ENCODE results near the gene GLIPR1.
A peak's percentile ranks its signal among the peaks of the same experiment; 100 is the strongest.
"Not testable (repeated sequence)": the region's sequence is repeated elsewhere in the genome, so short reads cannot be mapped to it uniquely, and the experiment has no call there.

The GLIPR1 gene

GRCh38 chr12:75480469-75480949 lies at the start of gene GLIPR1:
TSS of gene GLIPR1 (plus strand) at chr12:75480755. CDS start at chr12:75480881, 126 bp downstream.
- TF ChIP-seq, protein P1, sequence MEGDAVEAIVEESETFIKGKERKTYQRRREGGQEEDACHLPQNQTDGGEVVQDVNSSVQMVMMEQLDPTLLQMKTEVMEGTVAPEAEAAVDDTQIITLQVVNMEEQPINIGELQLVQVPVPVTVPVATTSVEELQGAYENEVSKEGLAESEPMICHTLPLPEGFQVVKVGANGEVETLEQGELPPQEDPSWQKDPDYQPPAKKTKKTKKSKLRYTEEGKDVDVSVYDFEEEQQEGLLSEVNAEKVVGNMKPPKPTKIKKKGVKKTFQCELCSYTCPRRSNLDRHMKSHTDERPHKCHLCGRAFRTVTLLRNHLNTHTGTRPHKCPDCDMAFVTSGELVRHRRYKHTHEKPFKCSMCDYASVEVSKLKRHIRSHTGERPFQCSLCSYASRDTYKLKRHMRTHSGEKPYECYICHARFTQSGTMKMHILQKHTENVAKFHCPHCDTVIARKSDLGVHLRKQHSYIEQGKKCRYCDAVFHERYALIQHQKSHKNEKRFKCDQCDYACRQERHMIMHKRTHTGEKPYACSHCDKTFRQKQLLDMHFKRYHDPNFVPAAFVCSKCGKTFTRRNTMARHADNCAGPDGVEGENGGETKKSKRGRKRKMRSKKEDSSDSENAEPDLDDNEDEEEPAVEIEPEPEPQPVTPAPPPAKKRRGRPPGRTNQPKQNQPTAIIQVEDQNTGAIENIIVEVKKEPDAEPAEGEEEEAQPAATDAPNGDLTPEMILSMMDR (IDR thresholded peaks at IDR 0.05; ENCODE audit: extremely low read depth, missing control alignments), result no peak
- DNase-seq (ENCODE audit: low spot score), result peak; percentile 69

DNA sequence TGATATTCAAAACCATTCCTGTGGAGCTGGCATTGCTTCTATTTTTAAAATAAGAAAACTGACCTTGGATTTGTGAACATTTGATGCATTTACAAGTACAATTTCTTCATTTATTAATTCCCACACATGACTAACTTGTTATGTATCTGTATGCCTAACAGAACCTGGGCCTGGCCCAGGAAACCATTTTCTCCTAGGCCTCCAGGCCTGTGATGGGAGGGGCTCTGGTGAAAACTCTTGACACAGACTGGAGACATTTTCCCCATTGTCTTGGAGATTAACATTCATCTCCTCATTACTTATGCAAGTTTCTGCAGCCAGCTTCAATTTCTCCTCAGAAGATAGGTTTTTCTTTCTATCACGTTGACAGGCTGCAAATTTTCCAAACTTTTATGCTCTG lies 47.6 kb upstream of the GLIPR1 start:
- no peak for DNase-seq (ENCODE audit: low spot score)
- TF ChIP-seq, protein P1 (IDR thresholded peaks at IDR 0.05; ENCODE audit: extremely low read depth, missing control alignments), result no peak

DNA sequence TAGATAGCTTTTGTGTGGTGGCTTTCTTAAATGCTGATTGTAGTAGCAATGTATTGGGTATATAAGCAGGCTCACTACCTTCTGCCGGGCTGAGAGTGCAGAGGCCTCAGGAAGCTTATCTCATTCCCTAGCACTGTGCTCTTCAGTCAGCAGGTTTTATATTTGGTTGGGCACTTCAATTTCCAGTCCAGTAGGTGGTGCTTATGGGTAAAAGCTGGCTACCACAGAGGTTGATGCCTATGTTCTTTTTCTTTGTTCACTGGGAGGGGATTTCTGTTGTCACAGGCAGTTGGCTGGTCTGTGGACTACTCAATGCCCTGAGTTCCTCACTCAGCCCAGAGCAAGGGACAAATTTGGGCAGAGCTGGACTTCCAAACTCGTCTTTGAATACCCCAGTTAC lies 43.0 kb upstream of the GLIPR1 start:
- DNase-seq (ENCODE audit: low spot score), result no peak
- TF ChIP-seq, protein P1 (IDR thresholded peaks at IDR 0.05; ENCODE audit: extremely low read depth, missing control alignments), result no peak

- TF ChIP-seq, protein P1 (IDR thresholded peaks at IDR 0.05; ENCODE audit: extremely low read depth, missing control alignments), result no peak
- DNase-seq (ENCODE audit: low spot score), result no peak
Measured at GRCh38 chr12:75438059-75438754, 42.3 kb upstream of the GLIPR1 start.

DNA sequence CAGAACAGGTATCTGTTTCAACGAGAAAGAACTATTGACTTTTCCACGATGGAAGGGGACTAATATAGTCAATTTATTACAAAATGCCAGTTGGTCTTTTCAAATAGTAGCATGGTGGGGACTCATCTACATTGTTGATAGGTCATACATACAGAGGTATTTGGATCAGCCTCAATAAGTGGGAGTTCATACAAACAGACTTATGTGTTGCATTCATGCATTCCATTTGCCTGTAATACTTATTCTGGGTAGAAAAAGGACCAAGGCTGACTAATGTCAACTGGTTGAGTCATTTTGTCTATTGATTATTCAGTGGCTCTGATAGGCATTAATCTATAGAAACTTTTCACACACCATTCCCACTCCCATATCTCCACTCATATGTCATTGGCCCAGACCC lies 41.5 kb upstream of the GLIPR1 start:
- TF ChIP-seq, protein P1 (IDR thresholded peaks at IDR 0.05; ENCODE audit: extremely low read depth, missing control alignments), result no peak
- no peak for DNase-seq (ENCODE audit: low spot score)

- TF ChIP-seq, protein P1 (IDR thresholded peaks at IDR 0.05; ENCODE audit: extremely low read depth, missing control alignments), result no peak
- DNase-seq (ENCODE audit: low spot score), result no peak
Measured at GRCh38 chr12:75439930-75440329, 40.6 kb upstream of the GLIPR1 start.

DNA sequence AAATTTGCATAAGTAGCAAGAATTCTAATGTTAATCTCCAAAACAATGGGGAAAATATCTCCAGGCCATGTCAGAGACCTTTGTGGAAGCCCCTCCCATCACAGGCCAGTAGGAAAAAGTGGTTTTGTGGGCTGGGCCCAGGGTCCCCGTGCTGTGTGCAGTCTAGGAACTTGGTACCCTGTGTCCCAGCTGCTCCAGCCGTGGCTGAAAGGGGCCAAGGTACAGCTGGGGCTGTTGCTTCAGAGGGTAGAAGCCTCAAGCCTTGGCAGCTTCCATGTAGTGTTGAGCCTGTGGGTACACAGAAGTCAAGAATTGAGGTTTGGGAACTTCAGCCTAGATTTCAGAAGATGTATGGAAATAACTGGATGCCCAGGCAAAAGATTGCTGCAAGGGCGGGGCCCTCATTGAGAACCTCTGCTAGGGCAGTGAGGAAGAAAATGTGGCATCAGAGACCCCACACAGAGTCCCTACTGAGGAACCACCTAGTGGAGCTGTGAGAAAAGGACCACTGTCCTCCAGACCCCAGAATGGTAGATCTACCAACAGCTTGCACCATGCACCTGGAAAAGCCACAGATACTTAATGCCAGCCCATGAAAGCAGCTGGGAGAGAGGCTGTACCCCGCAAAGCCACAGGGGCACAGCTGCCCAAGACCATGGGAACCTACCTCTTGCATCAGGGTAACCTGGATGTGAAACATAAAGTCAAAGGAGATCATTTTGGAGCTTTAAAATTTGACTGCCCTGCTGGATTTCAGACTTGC lies 38.7 kb upstream of the GLIPR1 start:
- DNase-seq (ENCODE audit: low spot score), result not testable (repeated sequence)

DNA sequence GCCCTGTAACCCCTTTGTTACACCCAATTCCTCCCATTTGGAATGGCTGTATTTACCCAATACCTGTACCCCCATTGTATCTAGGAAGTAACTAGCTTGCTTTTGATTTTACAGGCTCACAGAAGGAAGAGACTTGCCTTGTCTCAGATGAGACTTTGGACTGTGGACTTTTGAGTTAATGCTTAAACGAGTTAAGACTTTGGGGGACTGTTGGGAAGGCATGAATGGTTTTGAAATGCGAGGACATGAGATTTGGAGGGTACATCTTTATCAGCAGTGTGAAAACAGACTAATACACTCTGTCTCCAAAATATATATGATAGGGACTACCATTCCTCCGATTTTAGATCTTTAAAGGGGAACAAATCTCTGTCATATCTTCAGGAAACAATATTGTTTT lies 38.1 kb upstream of the GLIPR1 start:
- not testable (repeated sequence) for DNase-seq (ENCODE audit: low spot score)
